Measurements from ENCODE around the gene TANGO6. TPM values are rescaled to one million over a fixed set of nuclear protein-coding genes. Genes with fewer than 3 reads are reported as not detected.

The TANGO6 gene
- total and polyA plus RNA-seq, 4 donors = 5.4 to 26.6 (median 13.2) TPM

GRCh38 chr16:69036399-69037091 is 193.2 kb downstream of the TANGO6 start:
- peaks cover 1% of the 10 kb centered on the region for H3K9me3 ChIP-seq (ENCODE audit: control insufficient read depth, low read length)
- ATAC-seq (ENCODE audit: low FRiP score) = no peak
- peaks cover 0 to 5% of the 10 kb centered on the region in 2 donors for H3K4me1 ChIP-seq (ENCODE audit: control insufficient read depth in 1 of 2, insufficient read depth in 2 of 2, low read length in 2 of 2)
- H3K27ac ChIP-seq (ENCODE audit: low read depth in 1 of 2, low read length in 2 of 2) = no peak overlapping the region
- intact Hi-C loops (cut with DNase I) = no loop called here
- H3K36me3 ChIP-seq (ENCODE audit: control insufficient read depth in 1 of 2, insufficient read depth in 2 of 2, low read length in 1 of 2) = peaks cover 2% of the 10 kb centered on the region in 2 donors
- H3K27me3 ChIP-seq (ENCODE audit: control insufficient read depth in 1 of 2, insufficient read depth in 2 of 2, low read length in 1 of 2) = no peaks in the 10 kb centered on the region
- no peak for DNase-seq
- WGBS, 2 donors = 94 to 96% methylated on average over 12 of the region's 12 CpGs
- H3K4me3 ChIP-seq (ENCODE audit: low read length in 2 of 2) = no peak overlapping the region

GRCh38 chr16:69037373-69038160 is 194.2 kb downstream of the TANGO6 start:
- no peak overlapping the region for H3K27ac ChIP-seq (ENCODE audit: low read depth in 1 of 2, low read length in 2 of 2)
- no peaks in the 10 kb centered on the region for H3K27me3 ChIP-seq (ENCODE audit: control insufficient read depth in 1 of 2, insufficient read depth in 2 of 2, low read length in 1 of 2)
- DNase-seq (no peak), ATAC-seq (ENCODE audit: low FRiP score) (no peak)
- peaks cover 1% of the 10 kb centered on the region for H3K9me3 ChIP-seq (ENCODE audit: control insufficient read depth, low read length)
- no peak overlapping the region for H3K4me3 ChIP-seq (ENCODE audit: low read length in 2 of 2)
- H3K4me1 ChIP-seq (ENCODE audit: control insufficient read depth in 1 of 2, insufficient read depth in 2 of 2, low read length in 2 of 2) = peaks cover 0 to 5% of the 10 kb centered on the region in 2 donors
- 80 to 85% methylated on average over 6 of the region's 6 CpGs for WGBS, 2 donors
- peaks cover 2 to 6% of the 10 kb centered on the region in 2 donors for H3K36me3 ChIP-seq (ENCODE audit: control insufficient read depth in 1 of 2, insufficient read depth in 2 of 2, low read length in 1 of 2)
- intact Hi-C loops (cut with DNase I) = no loop called here

GRCh38 chr16:69039333-69039941 is 196.1 kb downstream of the TANGO6 start:
- 92 to 95% methylated on average over 4 of the region's 4 CpGs for WGBS, 2 donors
- Histone ChIP-seq H3K4me3 (ENCODE audit: low read length in 2 of 2) (no peak overlapping the region), H3K9me3 (ENCODE audit: control insufficient read depth, low read length) (peaks cover 1% of the 10 kb centered on the region), H3K27ac (ENCODE audit: low read depth in 1 of 2, low read length in 2 of 2) (no peak overlapping the region), H3K36me3 (ENCODE audit: control insufficient read depth in 1 of 2, insufficient read depth in 2 of 2, low read length in 1 of 2) (peaks cover 2 to 6% of the 10 kb centered on the region in 2 donors), H3K27me3 (ENCODE audit: control insufficient read depth in 1 of 2, insufficient read depth in 2 of 2, low read length in 1 of 2) (no peaks in the 10 kb centered on the region), H3K4me1 (ENCODE audit: control insufficient read depth in 1 of 2, insufficient read depth in 2 of 2, low read length in 2 of 2) (peaks cover 0 to 5% of the 10 kb centered on the region in 2 donors)
- no peak for DNase-seq
- intact Hi-C loops (cut with DNase I) = no loop called here
- no peak for ATAC-seq (ENCODE audit: low FRiP score)

GRCh38 chr16:69040144-69040909 is 197.0 kb downstream of the TANGO6 start:
- Histone ChIP-seq H3K4me3 (ENCODE audit: low read length in 2 of 2) (no peak overlapping the region), H3K36me3 (ENCODE audit: control insufficient read depth in 1 of 2, insufficient read depth in 2 of 2, low read length in 1 of 2) (peaks cover 2 to 6% of the 10 kb centered on the region in 2 donors), H3K27ac (ENCODE audit: low read depth in 1 of 2, low read length in 2 of 2) (no peak overlapping the region), H3K9me3 (ENCODE audit: control insufficient read depth, low read length) (peaks cover 1% of the 10 kb centered on the region), H3K4me1 (ENCODE audit: control insufficient read depth in 1 of 2, insufficient read depth in 2 of 2, low read length in 2 of 2) (peaks cover 0 to 5% of the 10 kb centered on the region in 2 donors), H3K27me3 (ENCODE audit: control insufficient read depth in 1 of 2, insufficient read depth in 2 of 2, low read length in 1 of 2) (no peaks in the 10 kb centered on the region)
- intact Hi-C loops (cut with DNase I) = no loop called here
- 94 to 98% methylated on average over 6 of the region's 6 CpGs for WGBS, 2 donors
- ATAC-seq (ENCODE audit: low FRiP score) = no peak
- no peak for DNase-seq

DNA sequence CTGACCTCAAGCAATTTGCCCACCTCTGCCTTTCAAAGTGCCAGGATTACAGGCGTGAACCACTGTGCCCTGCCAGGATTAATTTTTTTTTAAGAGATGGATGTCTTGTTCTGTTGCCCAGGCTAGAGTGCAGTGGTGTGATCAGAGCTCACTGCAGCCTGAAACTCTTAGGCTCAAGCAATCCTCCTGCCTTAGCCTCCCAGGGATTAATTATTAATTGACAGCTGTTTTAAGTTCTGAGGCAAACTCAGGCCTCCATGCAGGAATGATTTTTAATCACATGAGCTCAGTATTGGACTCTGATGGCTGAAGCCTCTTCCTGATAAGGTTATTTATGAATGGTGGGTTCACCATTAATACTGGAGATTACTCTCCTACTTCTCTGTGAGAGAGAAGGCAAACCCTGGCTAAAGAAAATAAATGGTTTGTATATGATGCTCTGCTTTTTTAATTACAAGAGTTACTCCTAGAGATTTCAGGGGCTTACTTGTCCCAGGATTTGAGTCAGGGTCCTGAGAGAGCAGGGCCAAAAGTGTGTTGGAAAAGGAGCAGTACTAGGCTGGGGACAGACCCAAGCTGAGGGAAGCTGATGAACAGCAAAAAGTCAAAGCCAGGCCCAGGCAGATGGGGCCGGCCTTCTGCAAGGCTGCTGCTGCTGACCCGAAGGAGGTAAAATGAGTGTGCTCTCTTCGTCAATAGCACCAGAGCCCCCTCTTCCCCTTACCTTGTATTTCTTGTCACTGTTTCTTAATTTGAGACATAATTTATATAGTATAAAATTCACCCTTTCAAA is 205.2 kb downstream of the TANGO6 start:
- WGBS, 2 donors = 90 to 95% methylated on average over 4 of the region's 4 CpGs
- no peaks in the 10 kb centered on the region for H3K27me3 ChIP-seq (ENCODE audit: control insufficient read depth in 1 of 2, insufficient read depth in 2 of 2, low read length in 1 of 2)
- H3K9me3 ChIP-seq (ENCODE audit: control insufficient read depth, low read length) = no peaks in the 10 kb centered on the region
- no peaks in the 10 kb centered on the region for H3K36me3 ChIP-seq (ENCODE audit: control insufficient read depth in 1 of 2, insufficient read depth in 2 of 2, low read length in 1 of 2)
- ATAC-seq (ENCODE audit: low FRiP score) (no peak), DNase-seq (no peak)
- no peak overlapping the region for H3K4me3 ChIP-seq (ENCODE audit: low read length in 2 of 2)
- no peak overlapping the region for H3K27ac ChIP-seq (ENCODE audit: low read depth in 1 of 2, low read length in 2 of 2)
- H3K4me1 ChIP-seq (ENCODE audit: control insufficient read depth in 1 of 2, insufficient read depth in 2 of 2, low read length in 2 of 2) = no peaks in the 10 kb centered on the region
- intact Hi-C loops (cut with DNase I) = no loop called here

DNA sequence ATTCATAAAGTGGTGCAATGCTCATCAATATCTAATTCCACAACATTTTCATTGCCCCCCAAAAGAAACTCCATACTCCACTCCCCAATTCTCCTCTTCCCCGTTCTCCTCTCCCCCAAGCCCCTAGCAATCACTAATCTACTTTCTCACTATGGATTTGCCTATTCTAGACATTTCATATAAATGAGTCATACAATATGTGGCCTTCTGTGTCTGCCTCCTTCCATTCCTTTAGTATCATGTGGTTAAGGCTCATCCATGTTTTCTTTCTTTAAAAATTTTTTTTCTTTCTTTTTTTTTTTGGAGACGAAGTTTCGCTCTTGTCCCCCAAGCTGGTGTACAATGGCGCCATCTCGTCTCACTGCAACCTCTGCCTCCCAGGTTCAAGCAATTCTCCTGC is 205.8 kb downstream of the TANGO6 start:
- no peaks in the 10 kb centered on the region for H3K36me3 ChIP-seq (ENCODE audit: control insufficient read depth in 1 of 2, insufficient read depth in 2 of 2, low read length in 1 of 2)
- no peaks in the 10 kb centered on the region for H3K4me1 ChIP-seq (ENCODE audit: control insufficient read depth in 1 of 2, insufficient read depth in 2 of 2, low read length in 2 of 2)
- no peak overlapping the region for H3K27ac ChIP-seq (ENCODE audit: low read depth in 1 of 2, low read length in 2 of 2)
- H3K4me3 ChIP-seq (ENCODE audit: low read length in 2 of 2) = no peak overlapping the region
- ATAC-seq (ENCODE audit: low FRiP score) (no peak), DNase-seq (no peak)
- H3K9me3 ChIP-seq (ENCODE audit: control insufficient read depth, low read length) = no peaks in the 10 kb centered on the region
- 93 to 96% methylated on average over 5 of the region's 5 CpGs for WGBS, 2 donors
- H3K27me3 ChIP-seq (ENCODE audit: control insufficient read depth in 1 of 2, insufficient read depth in 2 of 2, low read length in 1 of 2) = no peaks in the 10 kb centered on the region
- intact Hi-C loops (cut with DNase I) = no loop called here

- H3K27me3 ChIP-seq (ENCODE audit: control insufficient read depth in 1 of 2, insufficient read depth in 2 of 2, low read length in 1 of 2) = no peaks in the 10 kb centered on the region
- H3K4me1 ChIP-seq (ENCODE audit: control insufficient read depth in 1 of 2, insufficient read depth in 2 of 2, low read length in 2 of 2) = no peaks in the 10 kb centered on the region
- H3K4me3 ChIP-seq (ENCODE audit: low read length in 2 of 2) = no peak overlapping the region
- ATAC-seq (ENCODE audit: low FRiP score) = no peak
- intact Hi-C loops (cut with DNase I) = no loop called here
- H3K36me3 ChIP-seq (ENCODE audit: control insufficient read depth in 1 of 2, insufficient read depth in 2 of 2, low read length in 1 of 2) = no peaks in the 10 kb centered on the region
- WGBS, 2 donors = 85 to 86% methylated on average over 5 of the region's 5 CpGs
- H3K9me3 ChIP-seq (ENCODE audit: control insufficient read depth, low read length) = no peaks in the 10 kb centered on the region
- no peak for DNase-seq
- H3K27ac ChIP-seq (ENCODE audit: low read depth in 1 of 2, low read length in 2 of 2) = no peak overlapping the region
These were observed 206.5 kb downstream of the TANGO6 start for GRCh38 chr16:69049603-69050375.
